CD4-positive, alpha-beta T cell treated with Interleukin-17A for 1 hour (primary cell): ENCODE data around the gene GANAB.
"Not testable (repeated sequence)": the region's sequence is repeated elsewhere in the genome, so short reads cannot be mapped to it uniquely, and the experiment has no call there.

ENCODE experiments used
- DNase-seq: peaks from one replicate; pipeline ENCODE4 v3.0.0-alpha.2; 2020

The GANAB gene

GRCh38 chr11:62621027-62621566 is 25.3 kb downstream of the GANAB start:
- no peak for DNase-seq

DNA sequence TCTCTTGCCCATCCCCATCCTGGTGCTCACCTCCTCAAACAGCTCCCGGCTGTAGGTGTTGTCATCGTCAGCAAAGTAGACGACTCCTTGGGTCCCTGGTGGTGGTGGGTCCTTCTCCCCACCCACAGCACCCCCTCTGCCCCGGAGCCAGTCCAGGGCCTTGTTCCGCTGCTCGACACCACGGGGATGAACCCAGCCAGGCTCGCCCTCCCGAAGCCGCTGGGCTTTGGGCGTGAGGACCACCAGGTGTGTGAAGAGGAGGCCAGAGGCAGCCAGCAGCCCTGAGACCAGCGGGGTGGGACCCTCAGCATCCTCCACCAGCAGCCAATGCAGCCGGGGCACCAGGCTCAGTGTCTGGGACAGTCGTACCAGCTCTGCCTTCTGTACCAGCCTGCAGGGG is 29.5 kb downstream of the GANAB start:
- DNase-seq: not testable (repeated sequence)

- DNase-seq: no peak
Measured at GRCh38 chr11:62615521-62615920, 30.9 kb downstream of the GANAB start.

DNA sequence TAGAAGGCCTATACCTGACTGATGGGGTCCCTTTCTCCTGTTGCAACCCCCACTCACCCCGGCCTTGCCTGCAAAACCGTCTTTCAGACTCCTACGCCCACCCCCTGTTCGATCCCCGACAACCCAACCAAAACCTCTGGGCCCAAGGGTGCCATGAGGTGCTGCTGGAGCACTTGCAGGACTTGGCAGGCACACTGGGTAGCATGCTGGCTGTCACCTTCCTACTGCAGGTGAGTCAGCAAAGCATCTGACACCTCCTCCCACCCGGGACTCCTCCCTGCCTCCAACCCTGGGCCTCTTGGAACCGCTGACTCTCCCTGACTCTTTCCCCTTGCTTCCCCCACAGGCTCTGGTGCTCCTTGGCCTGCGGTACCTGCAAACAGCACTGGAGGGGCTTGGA is 32.1 kb downstream of the GANAB start:
- DNase-seq: no peak

DNA sequence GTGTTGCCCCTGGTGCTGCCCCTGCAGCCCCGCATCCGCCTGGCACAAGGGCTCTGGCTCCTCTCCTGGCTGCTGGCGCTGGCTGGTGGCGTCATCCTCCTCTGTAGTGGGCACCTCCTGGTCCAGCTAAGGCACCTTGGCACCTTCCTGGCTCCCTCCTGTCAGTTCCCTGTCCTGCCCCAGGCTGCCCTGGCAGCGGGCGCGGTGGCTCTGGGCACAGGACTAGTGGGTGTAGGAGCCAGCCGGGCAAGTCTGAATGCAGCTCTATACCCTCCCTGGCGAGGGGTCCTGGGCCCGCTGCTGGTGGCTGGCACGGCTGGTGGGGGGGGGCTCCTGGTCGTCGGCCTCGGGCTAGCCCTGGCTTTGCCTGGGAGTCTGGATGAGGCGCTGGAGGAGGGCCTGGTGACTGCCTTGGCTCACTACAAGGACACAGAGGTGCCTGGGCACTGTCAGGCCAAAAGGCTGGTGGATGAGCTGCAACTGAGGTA is 33.1 kb downstream of the GANAB start:
- no peak for DNase-seq

GRCh38 chr11:62612366-62613290 is 33.8 kb downstream of the GANAB start, which contains the start of the genes EML3 and ROM1:
TSS of gene EML3 (minus strand) at chr11:62612775. CDS start at chr11:62612457, 318 bp downstream.
TSS of gene ROM1 (plus strand) at chr11:62613257. CDS start at chr11:62613282, 25 bp downstream.
- peak; percentile 94 for DNase-seq

DNA sequence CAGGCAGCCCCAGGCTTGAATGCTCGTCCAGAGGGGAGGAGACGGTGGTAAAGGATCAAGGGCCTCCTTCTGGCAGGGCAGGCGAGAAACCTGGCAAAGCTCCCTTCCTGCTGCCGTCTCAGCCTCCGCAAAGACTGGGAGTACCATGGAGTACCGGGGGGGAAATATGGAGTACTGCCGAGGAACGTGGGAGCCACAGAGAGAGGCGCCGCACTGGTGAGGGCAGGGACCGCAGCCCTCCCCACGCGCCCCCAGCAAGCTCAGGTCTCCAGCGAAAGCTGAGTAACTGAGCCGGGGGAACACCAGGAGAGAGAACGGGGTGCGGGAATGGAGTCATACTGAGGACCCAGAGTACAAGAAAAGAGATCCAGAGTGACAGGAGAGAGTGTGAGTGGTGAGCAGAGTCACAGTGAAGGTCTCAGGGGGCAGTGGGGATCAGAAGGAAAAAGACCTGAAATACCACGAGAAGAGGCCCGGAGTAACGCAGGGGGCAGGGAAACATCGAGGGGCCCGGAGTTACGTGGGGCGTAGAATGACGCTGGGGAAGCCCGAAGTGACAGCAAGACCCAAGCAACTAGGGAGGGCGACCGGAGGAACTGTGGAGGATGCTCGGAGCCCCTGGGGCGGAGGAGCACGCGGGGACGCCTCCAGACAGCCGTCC is 34.6 kb downstream of the GANAB start:
- DNase-seq: no peak

DNA sequence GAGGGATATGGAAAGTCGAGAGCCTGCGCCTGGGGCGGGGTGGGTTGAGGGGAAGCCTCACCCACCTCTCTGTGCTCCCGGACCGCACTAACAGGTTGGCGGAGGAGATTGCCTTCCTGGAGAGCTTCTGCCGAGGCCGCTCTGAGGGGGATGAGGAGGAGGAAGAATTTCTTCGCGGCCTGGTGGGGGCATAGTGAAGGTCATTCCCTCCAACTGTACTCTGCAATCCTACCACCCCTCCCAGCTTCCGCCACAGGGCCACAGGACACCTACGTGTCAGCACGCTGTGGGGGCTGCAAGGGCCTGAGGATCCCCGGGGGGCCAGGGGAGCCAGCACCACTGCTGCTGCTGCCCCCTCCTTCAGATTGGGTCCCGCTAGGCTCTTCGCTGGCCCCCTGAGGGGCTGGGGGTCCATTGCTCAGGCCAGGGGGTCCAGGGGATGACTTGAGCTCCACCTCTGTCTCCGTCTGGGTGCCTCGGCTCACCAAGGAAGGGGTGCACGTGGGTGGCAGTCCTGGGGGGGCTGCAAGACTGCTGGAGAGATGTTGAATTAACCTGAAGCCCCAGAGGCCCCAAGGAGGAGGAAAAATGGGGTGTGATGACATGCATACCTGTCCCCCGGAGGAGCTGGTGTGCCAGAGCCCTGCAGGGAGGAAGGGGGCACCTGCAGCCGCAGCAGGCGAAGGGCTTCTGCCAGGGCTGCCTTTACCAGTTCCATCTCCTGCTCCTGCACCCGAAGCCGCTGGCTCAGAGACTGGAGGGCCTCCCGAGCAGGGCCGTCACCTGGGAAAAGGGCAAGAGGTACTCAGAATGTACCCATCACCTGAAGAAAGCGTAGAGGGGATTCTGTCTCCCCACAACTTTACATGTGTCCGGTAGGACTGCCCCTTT is 35.4 kb downstream of the GANAB start:
- no peak for DNase-seq

DNA sequence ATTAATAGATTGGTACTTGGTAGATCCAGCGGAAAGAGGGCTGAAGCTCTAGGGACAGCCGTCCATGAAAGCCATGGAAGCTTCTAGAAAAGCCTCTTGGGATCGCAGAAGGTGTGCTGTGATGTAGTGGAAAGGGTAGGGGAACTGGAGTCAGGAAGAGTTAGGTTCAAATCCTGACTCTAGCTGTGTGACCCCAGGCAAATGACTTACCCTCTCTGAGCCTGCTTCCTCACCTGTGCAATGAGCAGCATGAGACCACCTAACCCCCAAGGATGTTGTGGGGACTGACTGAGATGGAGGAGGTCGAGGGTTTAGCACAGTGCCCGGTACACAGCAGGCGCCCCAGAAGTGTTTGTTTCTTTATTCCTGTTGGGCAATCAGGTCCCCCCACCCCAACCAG is 36.0 kb downstream of the GANAB start:
- no peak for DNase-seq

DNA sequence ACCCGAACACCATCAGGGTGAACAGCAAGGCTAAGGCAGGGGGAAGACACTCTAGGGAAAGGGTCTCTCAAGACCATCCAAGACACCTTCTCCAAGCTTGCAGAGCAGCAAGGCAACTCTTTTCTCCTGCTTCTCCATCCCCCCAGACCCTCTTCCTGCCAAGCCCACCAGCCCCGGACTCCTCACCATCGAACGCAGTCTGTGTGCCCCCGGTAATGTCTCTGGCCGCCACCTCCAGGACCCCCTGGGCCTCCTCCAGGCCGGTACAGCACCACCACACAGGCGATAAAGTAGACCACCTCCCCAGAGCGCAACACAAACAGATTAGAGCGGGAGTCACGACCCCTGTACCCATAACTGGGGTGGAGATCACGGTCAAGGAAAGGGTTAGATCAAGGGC is 37.6 kb downstream of the GANAB start:
- no peak for DNase-seq

- DNase-seq: no peak
Measured at GRCh38 chr11:62607714-62608113, 38.7 kb downstream of the GANAB start.

- no peak for DNase-seq
Measured at GRCh38 chr11:62605902-62606301, 40.5 kb downstream of the GANAB start.

GRCh38 chr11:62605467-62605866 is 40.9 kb downstream of the GANAB start:
- DNase-seq: no peak

GRCh38 chr11:62604460-62605120 is 41.8 kb downstream of the GANAB start:
- DNase-seq: no peak

DNA sequence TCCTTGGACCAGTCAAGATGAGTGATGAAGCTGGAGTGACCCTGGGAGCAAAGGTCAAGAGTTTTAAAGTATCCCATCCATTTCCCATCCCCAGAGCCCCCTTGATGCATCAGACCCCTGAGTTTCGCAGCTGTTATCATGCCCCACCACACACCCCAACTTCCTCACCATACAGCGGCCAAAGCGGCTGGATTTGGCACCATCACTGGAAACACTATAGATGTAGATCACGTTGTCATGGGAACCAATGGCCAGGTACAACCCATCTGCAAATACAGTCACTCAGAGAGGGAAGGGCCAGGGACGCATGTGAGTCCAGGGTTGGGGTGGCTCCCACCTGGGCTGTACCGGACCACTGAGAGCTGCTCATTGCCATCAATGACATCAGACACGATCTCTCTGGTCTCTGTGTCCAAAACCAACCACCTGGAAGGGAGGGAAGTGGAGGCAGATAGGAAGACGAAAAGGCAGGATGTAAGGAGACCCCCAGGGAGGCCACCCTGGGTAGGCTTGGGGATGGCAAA is 42.6 kb downstream of the GANAB start:
- DNase-seq: no peak

DNA sequence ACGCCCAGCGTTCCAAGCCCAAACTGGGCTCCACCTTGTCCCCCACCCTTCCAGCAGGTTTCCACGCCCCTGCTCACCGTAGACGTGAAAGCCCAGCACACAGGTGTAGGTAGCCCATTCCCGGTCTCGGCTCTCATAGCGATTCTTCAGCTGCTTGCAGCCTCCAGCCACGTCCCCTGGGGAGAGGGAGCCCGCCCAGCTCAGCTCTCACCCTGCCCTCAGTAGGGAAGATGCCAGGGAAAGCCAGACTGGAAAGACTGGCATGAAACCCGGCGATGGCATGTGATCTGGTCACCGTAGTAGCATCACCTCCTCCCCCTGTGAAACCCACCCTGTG is 43.4 kb downstream of the GANAB start:
- no peak for DNase-seq

GRCh38 chr11:62602141-62603071 is 44.0 kb downstream of the GANAB start:
- DNase-seq: no peak

DNA sequence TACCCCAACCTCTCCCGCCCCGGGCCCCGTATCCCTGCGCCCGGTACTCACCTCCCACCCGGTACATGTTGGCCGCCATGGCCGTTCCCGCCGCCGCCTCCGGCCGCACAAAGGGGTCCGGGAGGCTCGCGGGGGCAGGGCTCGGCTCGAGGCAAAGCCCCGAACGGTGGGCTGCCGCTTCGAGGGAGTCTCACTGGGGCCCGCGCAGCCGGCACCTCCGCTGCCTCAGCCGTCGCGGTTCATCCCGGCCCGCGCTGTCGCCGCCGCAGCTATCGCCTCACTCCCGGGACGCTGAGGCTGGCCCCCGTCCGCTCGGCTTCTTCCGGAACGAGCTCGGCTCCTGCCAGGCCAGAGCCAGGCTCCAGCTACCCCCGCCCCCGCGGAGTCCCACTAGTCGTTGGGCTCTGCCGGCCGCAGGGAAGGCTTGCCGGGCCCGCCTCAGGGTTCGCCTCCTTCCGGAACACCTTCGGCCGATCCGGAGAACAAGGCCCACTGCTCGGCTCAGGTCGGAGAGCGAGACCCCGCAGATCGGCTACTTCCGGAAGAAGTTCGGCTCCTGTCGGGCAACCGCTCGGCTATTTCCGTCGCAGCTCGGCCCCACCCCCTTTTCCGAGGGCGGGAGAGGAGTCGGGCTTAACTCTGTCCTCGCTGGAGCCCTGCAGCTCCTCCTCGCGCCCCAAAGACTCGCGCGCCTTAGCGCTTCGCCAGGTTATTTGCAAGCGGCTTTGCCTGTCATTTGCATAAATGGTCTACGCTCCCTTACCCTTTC is 44.9 kb downstream of the GANAB start, which contains the start of gene MTA2:
TSS of gene MTA2 (minus strand) at position 494 of the 769 bp plus-strand sequence. CDS start at position 79, 415 bp downstream.
- peak; percentile 99 for DNase-seq

GRCh38 chr11:62601122-62601371 is 45.4 kb downstream of the GANAB start:
- peak; percentile 52 for DNase-seq
